GM19025 (cell line): ENCODE data around the gene TBC1D2B.
"Not testable (repeated sequence)": the region's sequence is repeated elsewhere in the genome, so short reads cannot be mapped to it uniquely, and the experiment has no call there.

Experiments used
- ATAC-seq: cut with Tn5 transposase; IDR thresholded peaks from one replicate; pipeline ENCODE4 v1.9.1; 2021; ENCODE audit warnings: mild to moderate bottlenecking, low read depth, moderate library complexity; ENCODE audit not compliant: unreplicated experiment

Gene TBC1D2B

GRCh38 chr15:78007211-78007931 lies 70.1 kb downstream of the TBC1D2B start:
- no peak for ATAC-seq

- ATAC-seq: no peak
Measured at GRCh38 chr15:78006567-78007205, 70.8 kb downstream of the TBC1D2B start.

- ATAC-seq: no peak
Measured at GRCh38 chr15:78004919-78005634, 72.4 kb downstream of the TBC1D2B start.

GRCh38 chr15:78004222-78004727 lies 73.2 kb downstream of the TBC1D2B start:
- peak; percentile 52 for ATAC-seq

- no peak for ATAC-seq
Measured at GRCh38 chr15:78003539-78004008, 73.9 kb downstream of the TBC1D2B start.

- no peak for ATAC-seq
Measured at GRCh38 chr15:78002996-78003395, 74.5 kb downstream of the TBC1D2B start.

- no peak for ATAC-seq
Measured at GRCh38 chr15:78001656-78002055, 75.9 kb downstream of the TBC1D2B start.

- no peak for ATAC-seq
Measured at GRCh38 chr15:78000927-78001249, 76.6 kb downstream of the TBC1D2B start.

- ATAC-seq: no peak
Measured at GRCh38 chr15:78000091-78000926, 77.2 kb downstream of the TBC1D2B start.

GRCh38 chr15:77999486-77999885 lies 78.0 kb downstream of the TBC1D2B start:
- no peak for ATAC-seq

GRCh38 chr15:77998592-77998991 lies 78.9 kb downstream of the TBC1D2B start:
- ATAC-seq: no peak

- not testable (repeated sequence) for ATAC-seq
Measured at GRCh38 chr15:77997761-77998554, 79.6 kb downstream of the TBC1D2B start.

GRCh38 chr15:77997221-77997620 lies 80.3 kb downstream of the TBC1D2B start:
- not testable (repeated sequence) for ATAC-seq

GRCh38 chr15:77996713-77997171 lies 80.8 kb downstream of the TBC1D2B start:
- ATAC-seq: not testable (repeated sequence)

GRCh38 chr15:77996226-77996625 lies 81.3 kb downstream of the TBC1D2B start:
- not testable (repeated sequence) for ATAC-seq

GRCh38 chr15:77995537-77995918 lies 82.0 kb downstream of the TBC1D2B start:
- not testable (repeated sequence) for ATAC-seq

GRCh38 chr15:77994893-77995536 lies 82.5 kb downstream of the TBC1D2B start:
- not testable (repeated sequence) for ATAC-seq

- ATAC-seq: peak; percentile 80
Measured at GRCh38 chr15:77993970-77994693, 83.4 kb downstream of the TBC1D2B start.
